ENCODE results near the gene SHB.

The SHB gene

DNA sequence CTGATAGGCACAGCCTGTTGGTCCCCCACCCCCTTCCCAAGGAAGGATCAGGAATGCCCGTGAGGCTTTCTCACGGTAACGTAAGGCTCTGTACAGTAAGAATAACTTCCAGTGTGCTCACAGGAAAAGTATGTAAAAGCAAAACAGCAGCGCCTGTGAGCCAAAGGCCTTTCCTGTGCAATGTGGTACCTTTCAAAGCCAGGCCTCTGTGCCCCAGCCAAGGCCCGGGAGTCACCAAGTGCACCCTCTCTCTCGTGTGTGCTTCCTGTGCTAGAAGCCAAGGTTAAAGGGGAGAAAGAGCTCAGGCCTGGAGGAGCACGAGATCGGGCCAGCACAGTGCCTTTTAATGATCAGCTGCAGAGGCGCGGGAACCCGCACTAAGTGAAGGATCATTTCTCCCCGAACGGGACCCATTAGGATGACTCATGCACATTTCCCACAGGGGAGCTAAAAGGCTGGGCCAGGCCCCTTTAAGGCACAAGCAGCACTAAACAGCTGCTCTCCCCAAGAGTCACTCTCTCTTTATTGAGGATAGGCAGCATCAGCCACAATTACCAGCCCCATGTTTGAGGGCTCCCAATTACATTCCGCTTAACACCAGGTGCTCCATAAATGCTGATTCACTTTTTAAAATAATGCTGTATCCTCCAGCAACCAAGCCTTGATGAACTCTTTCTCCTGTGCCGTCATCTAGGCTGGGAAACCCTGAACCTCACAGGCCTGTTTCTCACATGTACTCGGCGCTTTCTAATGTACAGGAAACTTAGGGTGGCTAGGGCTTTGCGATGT, 42.8 kb downstream of the SHB start:
- no peak for DNase-seq (ENCODE audit: low read depth in 1 of 2, low spot score in 1 of 2)

DNA sequence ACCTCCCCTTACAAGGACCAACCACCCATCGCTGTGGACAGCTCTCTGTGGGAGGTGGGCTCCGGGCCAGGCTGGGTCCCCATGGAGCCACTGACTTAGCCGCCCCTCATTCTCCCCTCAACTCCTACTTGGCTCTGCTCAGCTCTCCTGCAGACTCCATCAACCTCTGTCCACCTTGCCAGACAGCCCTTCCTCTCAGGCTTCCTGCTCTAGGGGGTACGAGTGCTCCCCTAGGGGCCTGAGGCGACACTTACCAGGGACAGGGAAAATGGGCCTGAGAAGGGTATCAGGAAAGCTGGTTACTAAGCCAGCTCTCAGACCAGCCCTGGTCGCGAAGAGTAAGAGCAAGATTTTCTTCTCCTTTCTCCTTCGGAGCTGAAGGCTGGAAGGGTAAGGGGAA, 43.9 kb downstream of the SHB start:
- no peak for DNase-seq (ENCODE audit: low read depth in 1 of 2, low spot score in 1 of 2)

DNA sequence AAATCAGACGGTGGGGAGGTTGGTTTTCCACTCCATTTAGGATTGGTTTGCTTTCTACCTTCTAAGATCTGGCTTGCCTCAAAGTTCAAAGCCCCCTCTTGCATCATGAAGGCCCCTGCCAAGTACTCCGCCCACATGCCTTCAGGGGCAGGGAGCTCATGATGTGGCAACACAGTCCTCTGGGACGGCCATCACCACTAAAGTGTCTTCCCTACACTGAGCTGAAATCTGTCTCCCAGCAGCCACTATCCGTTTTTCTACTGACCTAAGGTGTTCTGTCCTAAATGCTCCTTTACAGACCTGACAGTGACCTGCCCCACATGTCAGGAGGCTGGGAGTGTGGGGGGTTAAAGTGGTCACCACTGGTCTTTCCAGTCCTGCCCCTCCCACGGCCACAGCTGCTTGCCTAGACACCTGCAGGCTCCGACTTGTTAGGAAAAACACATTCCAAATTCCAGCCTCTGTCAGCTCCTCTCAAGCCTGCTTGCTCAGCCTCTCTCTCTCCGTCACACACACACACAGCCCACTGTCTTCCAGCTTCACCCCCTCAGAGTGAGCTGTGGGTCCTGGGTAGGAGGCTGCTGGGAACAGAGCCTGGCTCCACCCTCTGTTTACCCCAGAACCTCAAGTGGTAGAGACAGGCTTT, 44.9 kb downstream of the SHB start:
- no peak for DNase-seq (ENCODE audit: low read depth in 1 of 2, low spot score in 1 of 2)

DNA sequence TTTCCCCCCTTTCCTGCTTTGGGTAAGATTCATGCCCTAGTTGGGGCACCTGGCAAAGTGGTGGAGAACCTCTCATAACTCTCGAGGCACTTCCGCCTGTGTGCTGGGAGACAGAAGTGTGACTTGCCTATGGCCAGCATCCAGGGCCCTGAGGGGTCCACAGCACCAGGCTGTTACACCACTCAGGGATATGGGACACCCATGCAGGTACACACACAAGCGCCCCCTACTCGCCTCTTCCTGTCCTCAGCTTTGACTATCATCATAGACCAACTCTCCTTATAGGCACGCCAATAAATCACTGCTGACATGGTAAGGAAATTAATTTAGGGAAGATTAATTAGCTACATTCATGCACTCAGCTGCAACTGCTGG, 45.4 kb downstream of the SHB start:
- no peak for DNase-seq (ENCODE audit: low read depth in 1 of 2, low spot score in 1 of 2)

DNA sequence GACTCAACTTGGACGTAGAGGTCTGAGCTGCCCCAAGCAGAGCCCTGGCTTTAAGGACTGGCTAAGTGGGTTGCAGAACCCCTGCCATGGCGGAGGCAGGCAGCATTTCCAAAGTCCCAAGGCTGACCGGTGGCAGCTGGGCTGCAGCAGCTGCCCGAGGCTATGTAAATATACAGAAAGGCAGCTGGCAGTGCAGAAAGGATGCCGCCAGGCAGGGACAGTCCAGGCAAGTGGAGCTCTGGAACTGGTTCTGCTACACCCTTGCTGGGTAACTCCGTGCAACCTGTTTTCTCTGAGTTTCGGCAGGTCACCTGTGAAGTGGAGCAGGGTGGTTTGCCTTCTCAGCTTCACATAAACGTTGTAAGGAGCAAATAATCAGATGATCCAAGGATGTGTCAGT, 46.0 kb downstream of the SHB start:
- DNase-seq (ENCODE audit: low read depth in 1 of 2, low spot score in 1 of 2), result no peak

DNA sequence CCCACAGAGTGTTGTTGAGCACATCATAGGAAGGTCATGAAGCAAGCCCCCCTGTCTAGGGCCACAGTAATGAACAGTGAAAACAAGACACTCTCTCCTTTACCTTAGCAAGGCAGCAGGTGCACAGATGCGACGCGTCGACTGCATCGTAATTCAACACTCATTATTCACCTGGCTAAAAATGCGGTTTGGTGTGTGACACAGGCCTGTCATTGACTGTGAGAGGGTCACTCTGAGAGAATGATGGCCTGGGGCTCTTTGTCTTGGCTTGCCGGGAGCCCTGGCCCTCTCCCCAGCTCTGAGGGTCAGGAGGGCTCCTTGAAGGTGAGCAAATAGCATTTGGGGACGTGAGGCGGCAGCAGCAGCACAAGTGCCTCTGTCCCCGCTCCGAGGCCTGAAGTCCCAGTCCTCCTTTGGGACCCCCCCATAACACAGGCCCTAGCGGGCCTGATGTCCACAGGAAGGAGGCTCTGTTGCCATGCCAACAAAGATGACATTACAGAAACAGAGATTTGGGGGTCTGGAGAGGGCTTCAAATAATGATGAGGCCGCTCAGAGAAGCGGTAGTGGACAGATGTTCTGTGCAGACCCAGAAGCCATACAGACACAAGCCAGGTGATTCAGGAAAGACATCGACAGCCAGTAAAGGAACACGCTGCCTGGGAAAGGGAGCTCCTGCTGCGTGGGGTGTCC, 46.7 kb downstream of the SHB start:
- DNase-seq (ENCODE audit: low read depth in 1 of 2, low spot score in 1 of 2), result no peak

DNA sequence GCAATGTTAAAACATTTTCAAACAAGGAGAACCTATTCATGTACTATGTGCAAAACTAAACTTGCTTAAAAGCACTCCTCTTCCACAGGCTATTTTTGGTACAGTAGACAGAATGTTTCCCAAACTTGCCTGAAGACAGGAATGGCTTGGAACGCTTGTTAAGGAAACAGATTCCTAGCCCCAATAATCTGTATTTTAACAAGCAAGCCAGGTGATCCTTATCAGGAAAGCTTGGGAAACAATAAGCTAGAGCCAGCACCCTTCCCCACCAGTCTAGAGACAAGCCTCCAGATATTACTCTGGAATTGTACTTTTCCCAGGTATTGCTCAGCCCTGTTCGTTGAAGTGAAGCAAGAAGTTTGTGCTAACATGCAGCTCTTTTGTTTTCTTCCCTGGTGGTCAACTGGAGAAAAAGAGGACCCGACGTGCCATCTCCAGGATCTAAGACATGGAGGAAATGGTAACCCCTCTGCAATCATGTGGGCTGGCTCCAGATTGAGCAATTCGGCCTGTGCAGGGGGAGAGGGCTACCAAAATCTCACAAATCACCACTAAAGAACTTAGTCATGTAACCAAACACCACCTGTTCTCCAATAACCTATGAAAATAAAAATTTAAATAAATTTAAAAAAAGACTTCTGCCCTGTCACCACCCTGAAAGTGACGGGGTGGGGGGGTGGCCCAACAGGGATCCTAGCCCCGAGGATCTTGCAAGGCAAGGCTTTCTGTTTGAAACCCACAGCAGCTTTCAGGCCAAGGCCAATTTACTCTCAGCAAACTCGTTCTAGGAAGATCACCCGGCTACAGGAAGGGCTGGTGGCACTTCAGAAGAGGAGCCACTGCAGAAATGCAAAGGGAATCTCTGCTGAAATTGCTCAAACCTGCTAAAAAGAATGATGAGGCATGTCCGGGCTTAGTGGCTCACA, 48.6 kb downstream of the SHB start:
- DNase-seq (ENCODE audit: low read depth in 1 of 2, low spot score in 1 of 2), result no peak

DNA sequence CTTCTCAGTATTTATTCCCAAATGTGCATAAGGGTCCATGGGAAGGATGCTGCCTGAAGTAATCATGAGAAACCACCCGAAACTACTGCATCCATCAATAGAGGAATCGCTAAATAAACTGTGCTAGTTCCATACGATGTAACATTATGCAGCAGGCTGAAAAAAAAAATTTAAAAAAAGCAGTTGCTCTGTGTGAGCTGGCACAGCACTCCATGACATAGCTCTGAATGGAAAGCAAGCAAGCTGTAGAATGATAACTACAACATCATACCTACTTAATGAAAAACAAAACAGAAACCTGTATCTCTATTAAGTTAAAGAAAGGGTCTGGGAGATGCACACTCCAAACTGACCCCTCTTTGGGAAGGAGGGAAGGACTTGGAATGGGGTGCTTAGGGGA, 49.3 kb downstream of the SHB start:
- DNase-seq (ENCODE audit: low read depth in 1 of 2, low spot score in 1 of 2), result no peak

DNA sequence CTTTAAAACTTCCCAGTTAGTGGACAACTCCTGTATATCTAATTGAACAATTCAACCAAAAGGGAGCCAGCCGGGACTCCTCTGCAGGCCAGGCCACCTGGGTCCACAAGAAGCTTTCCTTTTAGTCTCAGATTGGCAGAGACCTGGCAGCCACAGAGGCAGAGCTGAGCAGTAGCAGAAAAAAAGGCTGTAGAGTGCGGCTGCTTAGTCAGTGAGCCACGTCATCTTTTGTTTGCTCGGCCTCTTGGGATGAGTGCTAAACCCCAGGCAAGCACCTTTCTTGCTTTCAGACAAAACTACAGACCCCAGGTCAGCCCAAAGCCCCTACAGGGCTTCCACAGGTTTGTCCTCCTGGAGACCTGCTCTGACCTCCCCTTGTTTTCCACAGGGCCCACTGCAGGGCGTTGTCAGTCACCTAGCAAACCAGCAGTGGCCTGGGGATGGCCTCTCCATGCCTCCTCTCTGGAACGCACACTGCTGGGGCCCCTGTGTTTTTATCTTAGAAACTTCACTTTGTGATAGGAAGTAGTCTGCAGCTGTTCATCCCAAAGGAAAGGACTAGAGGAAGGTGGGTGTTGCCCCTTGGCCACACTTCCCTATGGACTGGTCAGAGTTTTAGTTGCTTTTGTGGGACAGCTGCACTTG, 49.9 kb downstream of the SHB start:
- DNase-seq (ENCODE audit: low read depth in 1 of 2, low spot score in 1 of 2), result no peak

DNA sequence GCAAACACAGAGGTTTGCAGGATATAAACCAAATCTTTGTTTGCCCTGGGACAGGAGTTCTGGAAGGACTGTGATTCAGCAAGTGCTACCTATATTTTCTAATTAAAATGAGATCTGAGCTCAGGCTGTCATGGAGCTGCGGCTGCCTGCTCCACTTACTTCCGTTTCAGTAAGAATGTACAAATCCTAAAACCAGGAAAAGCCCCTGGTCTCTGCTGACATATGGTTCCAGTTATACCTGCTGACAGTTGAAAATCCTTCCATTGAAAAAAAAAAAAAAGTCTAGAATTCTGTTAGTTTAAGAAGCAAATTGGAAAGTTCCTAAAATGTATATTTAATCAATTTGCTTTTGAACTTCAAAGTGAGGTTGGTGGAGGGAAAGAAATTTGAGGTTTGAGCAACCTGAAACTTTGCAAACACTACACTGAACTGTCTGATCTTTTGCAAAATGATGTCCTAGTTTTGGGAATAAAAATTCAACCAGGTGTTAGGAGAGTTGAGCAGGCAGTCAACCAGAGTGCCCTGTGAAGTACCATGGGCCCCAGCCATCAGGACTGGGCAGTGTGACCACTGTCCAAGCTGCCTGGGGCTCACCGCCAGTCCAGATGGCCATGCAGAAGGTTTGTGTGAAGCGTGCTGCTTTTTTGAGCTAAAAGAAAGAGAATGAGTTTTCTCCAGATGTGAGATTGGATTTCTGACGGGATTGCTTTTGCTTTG, 50.6 kb downstream of the SHB start:
- DNase-seq (ENCODE audit: low read depth in 1 of 2, low spot score in 1 of 2), result no peak

DNA sequence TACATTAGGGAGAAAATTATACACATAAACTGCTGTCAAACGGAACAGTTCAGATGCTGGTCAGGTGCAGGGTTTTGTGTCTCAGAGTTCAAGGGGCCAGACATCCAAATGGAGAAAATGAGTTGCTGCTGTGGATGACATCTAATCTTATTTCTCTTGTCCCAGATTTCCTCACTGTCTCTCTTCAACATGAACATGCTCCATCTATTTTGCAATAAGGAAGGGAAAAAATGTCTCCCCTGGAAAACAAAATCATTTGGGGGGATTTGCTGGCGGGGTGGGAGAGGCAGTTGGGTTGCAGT, 51.2 kb downstream of the SHB start:
- no peak for DNase-seq (ENCODE audit: low read depth in 1 of 2, low spot score in 1 of 2)

DNA sequence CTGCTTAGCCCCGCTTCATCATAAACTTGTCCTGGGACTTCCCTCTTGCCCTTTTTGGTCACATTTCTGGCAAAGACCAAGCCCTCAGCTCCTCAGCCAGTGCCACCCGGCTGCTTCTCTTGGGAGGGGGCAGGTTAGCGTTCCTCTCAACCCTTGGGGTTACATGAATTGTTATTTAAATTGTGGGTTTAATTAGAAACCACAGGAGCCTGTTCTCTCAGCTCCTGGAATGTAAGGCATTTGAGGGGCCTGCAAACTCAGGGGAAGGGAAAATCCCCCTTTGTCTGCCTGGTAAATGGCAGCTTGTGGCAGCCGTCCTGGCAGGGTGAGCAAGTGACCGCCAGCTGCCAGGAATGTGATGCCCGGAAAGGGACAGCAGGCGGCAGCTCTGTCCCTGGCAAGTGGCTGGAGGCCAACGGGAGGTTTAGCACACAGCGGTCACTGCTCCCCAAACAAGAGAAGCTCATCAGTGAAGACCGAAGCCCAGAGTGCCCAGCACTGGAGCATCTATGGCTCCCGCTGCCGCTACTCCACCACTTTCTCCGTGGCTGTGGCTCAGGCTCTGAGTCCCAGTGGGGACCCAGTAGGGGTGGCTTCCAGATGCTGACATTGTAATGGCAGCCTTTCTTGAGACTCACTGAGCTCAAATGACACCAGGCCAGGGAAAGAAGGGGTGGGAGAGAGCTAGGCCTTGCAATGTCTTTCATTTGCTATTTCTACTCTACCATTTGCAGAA, 51.7 kb downstream of the SHB start:
- DNase-seq (ENCODE audit: low read depth in 1 of 2, low spot score in 1 of 2), result no peak

DNA sequence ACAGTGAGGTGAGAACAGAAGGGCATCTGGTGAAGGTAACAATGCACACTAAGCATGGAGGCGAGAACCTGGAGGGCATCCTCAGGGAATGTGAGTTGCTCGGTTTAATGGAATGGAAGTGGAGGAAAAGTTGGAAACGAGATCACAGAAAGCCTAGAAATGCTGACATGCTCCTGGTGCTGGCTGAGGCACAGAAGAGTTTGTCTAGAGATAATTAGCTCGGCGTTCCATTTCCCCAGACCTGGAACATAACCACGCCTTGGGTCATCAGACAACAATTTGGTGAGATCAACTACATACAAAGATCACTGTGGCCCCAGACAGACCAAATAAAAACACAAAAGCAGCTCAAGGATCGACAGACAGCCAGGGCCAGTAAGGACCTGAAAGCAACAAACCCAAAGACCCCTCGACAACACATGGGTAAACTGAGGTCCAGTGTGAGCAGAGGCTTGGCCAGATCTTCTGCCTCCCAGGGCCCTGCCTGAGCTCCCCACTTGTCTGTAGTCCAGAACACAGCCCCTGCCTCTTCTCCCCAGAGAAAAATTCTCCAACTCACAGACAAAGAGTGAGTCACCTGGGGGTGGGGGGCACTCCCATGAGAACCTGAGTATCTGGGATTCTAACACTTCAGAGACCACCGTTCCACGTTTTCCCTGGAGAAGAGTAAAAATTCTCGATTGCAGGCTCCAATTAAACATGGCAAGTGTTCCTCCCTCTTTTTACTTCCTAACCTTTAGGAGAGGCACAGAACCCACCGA, 52.5 kb downstream of the SHB start:
- DNase-seq (ENCODE audit: low read depth in 1 of 2, low spot score in 1 of 2), result no peak

DNA sequence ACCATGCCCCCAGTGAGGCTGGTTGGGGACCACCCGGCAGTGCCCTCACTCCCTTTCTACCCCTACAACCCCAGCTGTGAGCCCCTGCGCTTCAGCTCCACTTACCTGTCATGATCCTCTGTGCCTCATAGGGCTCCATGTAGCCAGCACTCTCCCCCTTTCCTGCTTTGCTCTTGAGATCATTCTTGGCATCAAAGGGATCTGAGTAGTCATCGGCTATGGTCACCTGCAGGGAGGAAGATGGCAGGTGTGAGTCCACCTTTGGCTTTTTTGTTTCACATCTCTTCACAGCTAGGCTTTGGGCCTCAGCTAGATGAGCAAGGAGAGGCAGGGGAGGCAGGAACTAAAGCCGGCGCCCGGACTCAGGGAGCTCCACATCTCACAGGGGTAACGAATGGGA, 53.1 kb downstream of the SHB start:
- DNase-seq (ENCODE audit: low read depth in 1 of 2, low spot score in 1 of 2), result no peak

DNA sequence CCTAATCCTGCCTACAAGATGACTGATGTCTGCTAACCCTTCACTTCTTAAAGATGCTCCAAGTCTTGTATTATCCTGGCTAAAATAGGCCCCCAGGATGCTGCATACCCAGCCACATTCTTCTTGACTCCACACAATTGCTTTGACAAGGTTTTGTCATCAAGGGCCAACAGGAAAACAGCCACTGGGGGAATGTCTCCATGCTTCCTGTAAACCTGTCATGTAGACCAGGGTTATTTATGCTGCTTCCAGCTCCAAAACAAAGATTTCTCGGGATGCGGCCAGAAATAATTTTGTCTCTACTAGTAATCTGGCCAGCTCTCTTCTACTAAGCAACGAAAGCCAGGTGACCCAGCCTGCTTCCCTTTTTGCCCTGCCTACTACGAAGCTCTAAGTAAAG, 53.8 kb downstream of the SHB start:
- no peak for DNase-seq (ENCODE audit: low read depth in 1 of 2, low spot score in 1 of 2)

DNA sequence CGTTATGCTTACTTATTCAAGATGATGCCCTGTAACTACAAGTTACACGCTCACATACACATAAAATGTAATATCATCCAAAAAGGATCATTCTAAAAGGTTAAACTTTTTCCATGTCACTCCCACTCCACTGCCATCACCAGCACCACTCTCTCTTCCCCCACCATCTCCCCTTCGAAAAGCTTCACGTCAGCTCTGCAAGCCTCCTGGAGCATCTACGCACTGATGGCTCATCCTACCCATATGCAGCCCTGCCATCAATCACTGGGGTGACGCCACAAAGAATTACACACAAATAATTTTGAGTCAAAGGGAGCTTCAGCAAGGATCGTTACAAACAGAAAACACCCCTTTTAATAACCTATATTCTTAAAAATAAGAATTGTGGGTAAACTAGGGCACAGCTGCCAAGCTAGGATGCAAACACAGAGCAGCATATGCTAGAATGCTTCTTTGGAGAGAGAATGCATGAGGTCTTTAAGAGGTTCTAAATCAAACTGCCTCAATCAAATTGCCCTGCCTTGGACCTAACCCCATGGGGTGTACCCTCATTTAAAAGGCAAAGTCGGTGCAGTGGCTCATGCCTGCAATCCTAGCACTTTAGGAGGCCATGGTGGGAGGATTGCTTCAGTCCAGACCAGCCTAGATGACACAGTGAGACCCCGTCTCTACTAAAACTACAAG, 56.1 kb downstream of the SHB start:
- no peak for DNase-seq (ENCODE audit: low read depth in 1 of 2, low spot score in 1 of 2)

DNA sequence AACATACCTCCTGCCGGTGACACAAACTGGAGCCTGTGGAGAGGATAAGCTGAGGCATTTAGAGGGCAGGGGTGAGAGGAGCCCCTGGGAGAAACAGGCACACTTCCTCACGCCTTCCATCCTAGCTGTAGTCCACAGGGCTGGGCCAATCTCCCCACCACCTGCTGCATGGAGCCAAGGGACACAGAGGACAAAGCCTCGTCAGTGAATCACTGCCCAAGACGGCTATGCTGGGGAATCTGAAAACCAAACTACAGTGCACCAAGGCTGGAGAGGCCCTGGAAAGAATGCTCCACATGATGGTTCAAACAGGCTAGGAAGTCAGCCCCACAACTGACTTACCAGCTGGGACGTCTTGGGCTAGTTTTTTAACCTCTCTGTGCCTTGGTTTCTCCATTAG, 57.0 kb downstream of the SHB start:
- no peak for DNase-seq (ENCODE audit: low read depth in 1 of 2, low spot score in 1 of 2)

DNA sequence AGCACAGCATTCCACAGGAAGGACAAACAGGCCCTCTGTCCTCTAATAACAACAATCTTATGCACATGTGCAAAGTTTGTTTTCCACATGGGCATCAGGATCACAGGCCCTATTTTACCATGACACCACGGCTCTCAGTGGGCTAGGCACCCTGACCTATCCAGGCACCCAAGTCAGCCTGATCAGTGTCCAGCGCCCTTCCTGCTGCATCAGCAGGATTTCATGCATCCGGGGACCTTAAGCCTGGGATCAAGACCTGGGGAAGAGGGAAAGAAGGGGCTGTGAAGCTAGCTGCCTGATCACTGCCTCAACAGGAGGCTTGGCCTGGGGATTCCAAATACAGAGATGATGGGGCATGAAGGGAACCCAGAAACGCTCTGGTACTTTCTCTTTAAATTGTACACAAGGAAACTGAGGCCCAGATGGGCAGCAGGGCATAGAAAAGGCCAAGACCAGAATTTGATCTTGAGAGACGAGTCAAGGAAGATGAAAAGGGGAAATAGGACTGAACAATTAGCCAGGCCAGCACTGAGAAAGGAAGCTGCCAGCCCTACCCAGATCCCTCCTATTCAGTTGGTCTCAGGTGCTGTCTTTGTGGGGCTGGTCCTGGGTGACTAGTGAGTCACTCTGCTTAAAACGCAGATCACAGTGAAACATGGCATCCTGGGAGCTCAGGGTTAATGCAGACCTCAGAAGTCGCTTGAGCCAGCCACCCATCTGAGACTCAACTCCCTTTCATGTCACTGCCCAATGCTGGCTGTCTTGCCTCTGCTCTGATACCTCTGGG, 57.9 kb downstream of the SHB start:
- DNase-seq (ENCODE audit: low read depth in 1 of 2, low spot score in 1 of 2), result no peak
